Measurements from ENCODE around the gene MBD6. TPM values are rescaled to one million over a fixed set of nuclear protein-coding genes. Genes with fewer than 3 reads are reported as not detected.
"Not testable (repeated sequence)": the region's sequence is repeated elsewhere in the genome, so short reads cannot be mapped to it uniquely, and the experiment has no call there.

The MBD6 gene
- total RNA-seq, 1 donor from 2014 or later: 115 TPM

DNA sequence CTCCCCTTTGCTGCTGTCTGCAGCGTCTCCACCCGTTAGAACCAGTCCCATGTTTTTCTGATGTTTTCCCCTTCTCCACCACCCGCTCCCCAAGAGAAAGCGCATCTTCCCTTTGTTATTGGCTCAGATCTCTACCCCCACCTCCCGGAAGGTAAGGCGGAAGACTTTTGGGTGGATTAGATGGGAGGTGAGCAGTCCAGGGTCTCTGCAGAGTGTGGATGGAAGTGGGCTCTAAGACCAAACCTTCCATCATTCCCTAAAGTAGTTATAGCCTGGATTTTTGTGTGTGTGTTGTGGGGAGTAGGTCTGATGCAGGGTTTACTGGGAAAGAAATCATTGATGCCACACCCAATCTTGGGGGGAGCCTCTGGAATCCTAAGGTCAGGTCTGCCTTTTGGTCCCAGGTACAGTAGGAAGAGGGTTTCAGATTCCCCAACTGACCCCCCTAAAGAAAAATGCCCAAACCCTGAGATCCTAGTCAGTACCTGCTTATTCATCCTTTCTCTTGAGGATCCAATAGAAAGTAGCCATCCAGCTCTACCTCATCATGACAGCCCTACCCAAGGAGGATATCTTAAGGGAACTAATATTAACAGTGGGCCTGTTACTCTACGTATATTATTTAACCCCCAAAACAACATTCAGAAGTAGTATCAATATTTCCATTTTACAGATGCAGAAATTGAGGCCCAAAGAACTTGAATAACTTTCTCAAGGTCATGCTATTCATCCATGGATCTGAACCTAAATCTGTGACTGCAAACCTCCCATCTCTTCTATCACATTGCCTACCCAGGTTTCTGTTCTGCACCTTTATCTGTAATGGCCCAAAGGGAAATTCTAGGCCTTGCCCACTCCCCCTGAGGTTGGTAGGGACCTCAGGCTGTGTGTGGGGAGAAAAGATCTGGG is 28.3 kb downstream of the MBD6 start:
- no peak for DNase-seq (ENCODE audit: low spot score)

DNA sequence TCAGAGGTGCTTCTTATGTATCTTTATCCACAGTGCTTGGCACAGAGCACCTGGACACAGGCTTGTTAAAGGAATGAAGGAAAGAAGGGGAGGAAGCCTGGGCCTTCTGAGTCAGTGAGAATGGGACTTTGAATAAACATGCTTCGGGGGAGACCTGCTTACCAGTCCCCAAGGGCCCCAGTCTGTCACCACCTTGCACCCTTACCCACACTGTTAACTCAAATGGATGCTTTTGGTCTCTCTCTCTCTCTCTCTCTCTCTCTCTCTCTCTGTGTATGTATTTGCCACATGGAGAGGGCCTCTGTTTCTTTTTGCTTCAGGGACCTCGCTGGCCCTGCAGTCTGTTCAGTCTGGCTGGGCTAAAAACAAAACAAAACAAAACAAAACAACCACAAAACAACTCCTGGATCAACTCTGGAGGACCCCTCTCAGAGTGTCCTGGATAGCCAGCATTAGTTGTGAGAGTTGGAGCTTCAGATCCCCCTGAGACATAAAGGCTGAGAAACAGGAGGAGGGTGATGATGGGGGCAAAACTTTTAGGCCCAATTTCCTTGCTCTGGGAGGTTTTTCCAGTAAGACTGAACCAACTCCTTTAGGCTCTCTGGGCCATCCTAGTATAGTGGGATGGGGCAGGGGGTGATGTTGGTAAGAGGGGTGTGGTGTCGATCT is 29.1 kb downstream of the MBD6 start:
- DNase-seq (ENCODE audit: low spot score): no peak

DNA sequence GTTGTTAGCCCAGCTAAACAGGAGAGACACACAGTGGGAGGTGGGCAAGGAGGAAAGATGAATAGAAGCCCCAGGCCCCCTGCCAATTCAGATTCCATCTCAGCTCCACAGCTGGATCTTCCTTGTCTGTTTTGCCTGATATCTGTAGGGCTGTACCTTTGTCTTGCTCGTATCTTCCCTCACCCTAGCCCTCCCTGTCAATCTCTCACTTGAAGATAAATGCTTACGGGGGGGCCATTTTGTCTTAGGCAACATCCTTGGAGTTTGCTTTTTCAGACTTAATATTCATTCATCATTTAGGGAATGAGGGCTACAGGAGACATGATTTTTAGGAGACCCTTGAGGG is 29.7 kb downstream of the MBD6 start:
- DNase-seq (ENCODE audit: low spot score): no peak

DNA sequence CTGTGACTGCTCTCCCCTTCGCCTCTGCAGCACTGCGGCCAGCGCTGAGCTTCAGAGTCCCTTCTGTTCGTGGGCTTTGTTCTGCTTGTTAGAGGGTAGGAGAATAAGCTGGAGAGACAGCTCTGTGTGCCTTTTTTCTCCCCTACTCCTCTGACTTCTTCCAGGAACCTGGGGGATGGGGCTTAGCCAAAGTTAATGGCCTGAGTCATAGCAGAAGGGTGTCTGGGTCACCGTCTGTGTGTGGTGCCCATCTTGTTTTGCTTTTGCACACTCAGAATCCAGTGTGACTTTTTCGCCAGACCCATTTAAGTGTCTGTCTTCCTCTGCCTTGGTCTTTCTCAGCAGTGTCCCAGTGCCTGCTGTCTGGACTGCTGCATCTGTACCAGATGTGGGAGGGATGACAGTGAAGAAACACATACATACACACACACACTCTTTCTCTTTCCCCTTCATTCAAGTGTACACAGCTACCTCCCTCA is 30.2 kb downstream of the MBD6 start:
- DNase-seq (ENCODE audit: low spot score): no peak

DNA sequence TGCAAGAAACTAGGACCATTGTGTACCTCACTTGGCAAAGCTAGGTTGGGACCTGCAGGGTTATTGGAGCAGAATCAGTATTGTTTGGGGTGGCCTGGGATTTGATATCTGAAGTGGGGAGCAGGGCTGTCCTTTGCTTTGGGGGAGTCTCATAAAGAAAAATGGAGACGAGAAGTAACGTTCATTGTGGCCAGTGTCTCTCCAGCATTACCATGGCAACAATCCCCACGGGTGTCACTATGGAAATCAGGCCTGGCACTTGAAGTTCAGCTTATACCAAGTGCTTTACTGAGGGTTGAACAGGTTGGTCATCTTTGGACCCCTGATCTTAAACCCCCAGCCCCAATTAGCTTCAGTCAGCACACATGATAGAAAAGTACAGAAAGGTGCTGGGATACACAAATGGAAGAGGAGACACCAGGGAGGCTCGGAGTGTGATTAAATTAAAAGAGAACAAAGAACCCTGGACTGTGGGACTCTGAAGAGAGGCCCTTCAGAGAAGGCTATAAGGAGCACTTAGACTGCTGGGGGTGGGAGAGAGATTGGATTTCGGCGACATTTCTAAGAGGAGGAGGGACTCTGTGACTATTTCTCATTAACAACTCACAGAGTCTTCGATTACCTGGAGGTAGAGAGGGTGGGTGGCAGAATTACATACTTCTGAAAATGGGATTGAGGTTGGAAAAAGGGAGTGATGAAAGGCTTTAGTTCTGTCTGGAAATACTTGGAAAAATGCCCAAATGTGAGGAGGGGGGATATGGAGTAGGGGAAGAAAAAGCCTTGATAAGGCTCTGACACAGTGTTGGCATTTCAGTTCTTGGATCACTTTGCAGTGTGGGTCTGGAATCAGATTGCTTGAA is 30.9 kb downstream of the MBD6 start:
- DNase-seq (ENCODE audit: low spot score): no peak

DNA sequence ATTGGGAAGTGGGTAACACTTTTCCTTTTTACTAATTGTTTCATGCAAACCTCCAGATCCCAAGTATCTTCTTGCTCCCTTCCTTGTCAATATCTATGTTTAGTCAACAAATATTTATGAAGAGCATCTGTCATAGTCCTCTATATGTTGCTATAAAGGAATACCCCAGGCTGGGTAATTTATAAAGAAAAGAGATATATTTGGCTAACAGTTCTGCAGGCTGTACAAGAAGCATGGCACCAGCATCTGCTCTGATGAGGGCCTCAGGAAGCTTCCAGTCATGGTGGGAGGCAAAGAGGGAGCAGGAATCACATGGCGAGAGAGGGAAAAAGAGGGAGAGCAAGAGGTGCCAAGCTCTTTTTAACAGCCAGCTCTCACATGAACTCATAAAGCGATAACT is 31.8 kb downstream of the MBD6 start:
- no peak for DNase-seq (ENCODE audit: low spot score)

DNA sequence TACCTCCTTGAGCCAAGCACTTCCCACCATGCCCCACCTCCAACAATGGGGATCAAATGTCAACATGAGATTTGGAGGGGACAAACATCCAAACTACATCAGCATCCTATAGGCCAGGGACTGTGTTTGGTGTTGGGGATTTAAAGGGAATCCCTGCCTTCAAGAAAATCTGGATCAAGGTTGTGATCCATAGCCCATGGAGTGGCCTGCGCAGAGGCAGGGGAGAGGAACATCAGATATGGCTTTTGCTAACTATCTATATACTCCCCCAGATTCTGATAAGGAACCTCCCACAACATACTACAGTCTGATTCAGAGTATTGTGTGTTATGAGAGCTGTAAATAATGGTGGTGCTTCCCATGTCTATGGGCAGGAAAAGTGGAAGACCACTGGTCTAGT is 32.3 kb downstream of the MBD6 start:
- DNase-seq (ENCODE audit: low spot score): no peak

DNA sequence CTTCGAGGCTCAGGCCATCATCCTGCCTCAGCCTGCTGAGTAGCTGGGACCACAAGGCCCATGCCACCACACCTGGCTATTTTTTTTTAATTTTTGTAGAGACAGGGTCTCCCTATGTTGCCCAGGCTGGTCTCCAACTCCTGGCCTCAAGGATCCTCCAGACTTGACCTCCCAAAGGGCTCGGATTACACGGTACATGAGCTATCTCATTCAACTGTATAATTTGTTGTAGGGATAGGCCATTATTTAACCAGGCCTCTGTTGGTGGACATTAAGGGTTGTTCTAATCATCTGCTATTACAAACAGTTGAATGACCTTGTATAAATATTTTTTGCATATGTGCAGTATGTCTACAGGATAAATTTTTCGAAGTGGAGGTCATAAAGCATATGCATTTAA is 36.2 kb downstream of the MBD6 start:
- no peak for DNase-seq (ENCODE audit: low spot score)

DNA sequence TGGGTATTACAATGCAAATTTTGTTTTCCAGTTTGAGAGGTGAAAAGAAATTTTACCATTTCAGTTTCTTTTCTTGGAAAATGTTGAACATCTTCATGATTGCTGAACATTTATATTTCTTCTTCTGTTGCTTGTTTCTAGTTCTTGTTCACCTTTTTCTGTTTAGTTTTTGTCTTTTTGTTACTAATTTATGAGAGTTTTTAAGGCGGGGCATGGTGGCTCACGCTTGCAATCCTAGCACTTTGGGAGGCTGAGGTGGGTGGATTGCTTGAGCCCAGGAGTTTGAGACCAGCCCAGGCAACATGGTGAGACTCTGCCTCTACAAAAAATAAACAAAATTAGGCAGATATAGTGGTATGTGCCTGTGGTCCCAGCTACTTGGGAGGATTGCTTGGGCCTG is 37.9 kb downstream of the MBD6 start:
- no peak for DNase-seq (ENCODE audit: low spot score)

DNA sequence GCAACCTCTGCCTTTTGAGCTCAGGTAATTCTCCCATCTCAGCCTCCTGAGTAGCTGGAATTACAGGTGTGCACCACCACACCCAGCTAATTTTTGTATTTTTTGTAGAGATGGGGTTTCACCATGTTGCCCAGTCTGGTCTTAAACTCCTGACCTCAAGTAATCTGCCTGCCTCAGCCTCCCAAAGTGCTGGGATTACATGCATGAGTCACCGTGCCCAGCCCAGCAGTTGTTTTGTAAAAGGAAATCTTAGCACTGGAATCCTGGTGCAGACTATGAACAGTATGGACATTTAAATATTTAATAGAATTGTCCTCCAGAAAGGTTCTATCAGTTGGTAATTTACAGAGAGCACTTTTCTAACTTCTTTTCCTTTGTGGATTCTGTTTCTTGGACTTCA is 38.5 kb downstream of the MBD6 start:
- DNase-seq (ENCODE audit: low spot score): not testable (repeated sequence)

DNA sequence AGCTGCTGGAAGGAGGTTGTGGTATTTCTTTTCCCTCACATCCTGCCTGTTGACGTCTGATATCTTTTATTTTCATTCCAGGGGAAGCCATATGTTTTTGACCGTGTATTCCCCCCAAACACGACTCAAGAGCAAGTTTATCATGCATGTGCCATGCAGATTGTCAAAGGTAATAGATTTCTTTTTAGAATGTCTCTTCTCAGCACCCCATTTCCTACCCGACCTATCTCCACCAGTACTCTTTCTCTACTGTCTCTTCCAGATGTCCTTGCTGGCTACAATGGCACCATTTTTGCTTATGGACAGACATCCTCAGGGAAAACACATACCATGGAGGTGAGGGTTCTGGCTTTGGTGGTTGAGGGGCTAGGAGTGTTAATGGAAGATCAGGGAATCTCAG is 40.7 kb downstream of the MBD6 start:
- no peak for DNase-seq (ENCODE audit: low spot score)

DNA sequence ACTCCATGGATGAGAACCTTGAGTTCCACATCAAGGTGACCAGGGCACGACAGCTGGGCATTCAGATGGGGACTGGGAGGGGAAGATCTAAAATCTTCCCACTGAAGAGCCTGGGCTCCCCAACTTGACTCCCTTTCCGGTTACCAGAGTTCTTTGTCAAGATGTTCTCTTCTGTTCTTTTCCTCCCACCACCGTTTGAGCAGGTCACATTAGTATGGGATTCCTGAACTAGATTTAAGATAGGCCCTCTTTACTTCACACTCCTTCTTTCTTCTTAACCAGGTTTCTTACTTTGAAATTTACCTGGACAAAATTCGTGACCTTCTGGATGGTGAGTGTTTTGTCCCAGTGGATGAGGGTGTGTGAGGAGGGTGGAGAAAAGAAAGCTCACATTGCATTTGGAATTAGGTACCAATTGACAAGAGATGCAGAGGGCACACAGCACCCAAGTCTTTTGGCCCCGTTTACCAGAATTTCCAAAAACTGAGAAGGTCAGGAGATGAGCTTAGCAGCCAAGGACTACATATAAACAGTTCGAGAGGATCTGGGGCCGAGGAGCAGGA is 41.6 kb downstream of the MBD6 start:
- DNase-seq (ENCODE audit: low spot score): no peak

DNA sequence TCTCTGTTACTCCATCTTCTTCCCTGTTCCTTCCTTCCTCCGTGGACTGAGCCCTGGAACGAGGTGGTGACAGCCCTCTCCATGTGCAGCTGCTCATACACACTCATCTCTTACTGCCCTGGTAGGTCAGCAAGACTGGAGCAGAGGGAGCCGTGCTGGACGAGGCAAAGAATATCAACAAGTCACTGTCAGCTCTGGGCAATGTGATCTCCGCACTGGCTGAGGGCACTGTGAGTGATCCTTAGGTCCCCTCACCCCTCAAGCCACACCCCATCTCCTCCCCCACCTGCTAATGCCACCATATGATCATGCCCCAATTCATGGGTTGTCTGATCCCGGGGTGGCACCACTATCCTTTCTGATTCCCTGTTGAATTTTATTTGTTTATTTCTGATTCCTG is 46.2 kb downstream of the MBD6 start:
- no peak for DNase-seq (ENCODE audit: low spot score)

DNA sequence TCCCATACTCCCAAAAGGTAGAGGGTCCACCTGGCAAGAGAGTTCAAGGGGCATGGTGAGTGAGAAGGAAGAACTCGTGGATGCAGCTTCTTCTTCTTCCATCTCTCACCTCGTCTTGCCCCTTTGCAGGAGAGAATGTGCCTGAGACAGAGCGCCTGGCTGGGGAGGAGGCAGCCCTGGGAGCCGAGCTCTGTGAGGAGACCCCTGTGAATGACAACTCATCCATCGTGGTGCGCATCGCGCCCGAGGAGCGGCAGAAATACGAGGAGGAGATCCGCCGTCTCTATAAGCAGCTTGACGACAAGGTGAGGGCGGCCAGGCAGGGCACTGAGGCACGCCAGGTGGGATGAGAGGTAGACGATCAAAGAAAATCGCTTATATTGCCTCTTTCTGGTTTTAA is 47.2 kb downstream of the MBD6 start:
- DNase-seq (ENCODE audit: low spot score): no peak

DNA sequence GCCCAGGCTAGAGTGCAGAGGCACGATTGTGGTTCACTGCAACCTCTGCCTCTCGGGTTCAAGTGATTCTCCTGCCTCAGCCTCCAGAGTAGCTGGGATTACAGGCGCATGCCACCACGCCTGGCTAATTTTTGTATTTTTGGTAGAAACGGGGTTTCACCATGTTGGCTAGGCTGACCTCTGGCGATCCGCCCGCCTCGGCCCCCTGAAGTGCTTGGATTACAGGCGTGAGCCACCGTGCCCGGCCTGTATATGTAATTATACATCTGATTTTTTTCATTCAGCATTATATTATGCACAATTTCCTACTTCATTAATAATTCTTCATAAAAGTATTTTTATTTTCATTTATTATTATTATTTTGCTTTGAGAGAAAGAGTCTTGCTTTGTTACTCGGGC is 47.8 kb downstream of the MBD6 start:
- not testable (repeated sequence) for DNase-seq (ENCODE audit: low spot score)

DNA sequence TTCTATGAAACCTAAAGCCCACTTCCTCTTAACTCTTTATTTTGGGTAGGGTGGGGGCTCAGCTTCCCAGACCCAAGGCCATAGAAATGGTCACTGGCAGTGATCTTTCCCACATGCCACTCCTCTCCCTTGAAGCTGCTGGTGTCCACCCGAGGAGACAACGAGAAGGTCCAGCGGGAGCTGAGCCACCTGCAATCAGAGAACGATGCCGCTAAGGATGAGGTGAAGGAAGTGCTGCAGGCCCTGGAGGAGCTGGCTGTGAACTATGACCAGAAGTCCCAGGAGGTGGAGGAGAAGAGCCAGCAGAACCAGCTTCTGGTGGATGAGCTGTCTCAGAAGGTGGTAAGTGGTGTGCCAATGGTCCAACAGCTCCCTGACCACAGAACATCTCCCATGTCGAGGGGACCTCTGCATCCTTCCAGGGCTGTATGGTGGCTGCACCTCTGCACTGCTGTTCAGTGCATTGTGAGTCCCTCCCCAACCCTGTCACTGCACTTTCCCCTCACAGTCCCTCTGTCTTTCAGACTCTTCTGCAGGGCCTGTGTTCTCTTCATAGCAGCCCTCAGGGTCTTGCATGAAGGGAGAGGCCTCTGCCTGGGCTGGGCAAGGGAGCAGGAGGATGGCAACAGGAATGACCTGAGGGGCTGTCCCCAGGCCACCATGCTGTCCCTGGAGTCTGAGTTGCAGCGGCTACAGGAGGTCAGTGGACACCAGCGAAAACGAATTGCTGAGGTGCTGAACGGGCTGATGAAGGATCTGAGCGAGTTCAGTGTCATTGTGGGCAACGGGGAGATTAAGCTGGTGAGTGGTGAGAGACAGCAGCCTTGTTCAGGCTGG is 49.5 kb downstream of the MBD6 start:
- no peak for DNase-seq (ENCODE audit: low spot score)

DNA sequence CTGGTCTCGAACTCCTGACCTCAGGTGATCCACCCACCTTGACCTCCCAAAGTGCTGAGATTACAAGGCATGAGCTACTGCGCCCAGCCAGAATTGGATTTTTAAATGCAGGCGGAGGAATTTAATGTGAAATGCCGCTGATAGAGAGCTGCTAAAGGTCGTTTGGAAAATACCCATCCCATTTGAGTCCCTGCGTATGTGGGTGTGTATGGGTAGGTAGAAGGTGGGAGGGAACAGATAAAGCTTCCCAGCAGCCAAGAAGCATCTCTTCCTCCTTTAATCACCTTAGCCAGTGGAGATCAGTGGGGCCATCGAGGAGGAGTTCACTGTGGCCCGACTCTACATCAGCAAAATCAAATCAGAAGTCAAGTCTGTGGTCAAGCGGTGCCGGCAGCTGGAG is 52.2 kb downstream of the MBD6 start:
- DNase-seq (ENCODE audit: low spot score): no peak

DNA sequence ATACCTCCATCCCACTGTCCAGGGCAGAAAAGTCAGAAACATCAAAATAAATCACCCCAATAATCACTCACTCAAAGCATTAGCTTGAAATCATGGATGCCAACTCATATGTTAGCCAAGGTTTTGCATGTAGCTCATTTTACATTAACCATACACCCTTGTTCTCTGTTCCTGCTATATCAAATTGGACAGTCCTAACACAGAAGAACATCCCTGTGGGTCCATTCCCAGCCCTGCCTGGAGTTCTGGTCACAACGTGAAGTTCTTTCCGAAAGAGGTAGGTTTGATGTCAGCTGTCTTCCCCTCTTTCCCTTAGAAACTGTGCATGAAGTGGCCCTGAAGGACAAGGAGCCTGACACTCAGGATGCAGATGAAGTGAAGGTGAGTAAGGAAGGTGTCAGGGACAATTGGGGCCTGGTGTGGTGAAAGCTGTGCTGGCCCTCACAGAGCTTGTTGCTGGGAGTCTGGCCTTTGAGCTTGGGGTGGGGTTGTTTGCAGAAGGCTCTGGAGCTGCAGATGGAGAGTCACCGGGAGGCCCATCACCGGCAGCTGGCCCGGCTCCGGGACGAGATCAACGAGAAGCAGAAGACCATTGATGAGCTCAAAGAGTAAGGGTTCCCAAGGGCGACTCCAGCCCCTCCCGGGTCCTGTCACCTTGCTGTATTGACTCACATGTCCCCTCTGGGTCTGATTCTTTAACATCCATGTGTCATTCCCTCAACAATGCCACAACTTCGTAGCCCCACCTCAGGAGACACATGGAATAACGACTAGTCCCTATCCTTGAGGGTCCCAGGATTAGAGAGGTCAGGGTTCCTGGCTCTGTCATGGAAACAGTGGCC is 53.4 kb downstream of the MBD6 start:
- DNase-seq (ENCODE audit: low spot score): no peak

DNA sequence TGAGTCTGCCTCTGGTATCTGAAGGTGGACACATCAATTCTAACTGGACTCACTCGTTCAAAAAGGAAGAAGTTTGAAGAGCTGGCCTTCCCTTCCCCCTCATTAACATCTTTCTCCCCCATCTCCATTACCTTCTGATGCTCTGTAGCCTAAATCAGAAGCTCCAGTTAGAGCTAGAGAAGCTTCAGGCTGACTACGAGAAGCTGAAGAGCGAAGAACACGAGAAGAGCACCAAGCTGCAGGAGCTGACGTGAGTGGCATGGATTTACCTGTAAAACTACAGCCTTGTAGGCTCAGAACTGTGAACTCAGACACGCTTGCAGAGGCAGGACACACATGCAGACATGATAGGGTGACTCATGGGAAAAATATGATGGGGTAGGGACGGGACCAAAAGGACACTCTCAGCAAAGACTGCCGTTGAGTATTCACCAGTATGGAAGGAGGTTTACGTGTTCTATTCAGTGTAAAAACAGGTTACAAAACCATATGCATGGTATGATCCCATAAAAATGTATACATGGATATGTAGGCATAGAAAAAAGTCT is 54.1 kb downstream of the MBD6 start:
- DNase-seq (ENCODE audit: low spot score): no peak

Data from mucosa of gallbladder (tissue), 1 donor.